NCI-H128 (cell line): ENCODE results near the gene GET4.
"Not testable (repeated sequence)": the region's sequence is repeated elsewhere in the genome, so short reads cannot be mapped to it uniquely, and the experiment has no call there.

ENCODE experiments used
- DNase-seq: peaks from one replicate; lab custom pipeline; 2025; ENCODE audit not compliant: unreplicated experiment; lab: John Stamatoyannopoulos, UW

Gene GET4

DNA sequence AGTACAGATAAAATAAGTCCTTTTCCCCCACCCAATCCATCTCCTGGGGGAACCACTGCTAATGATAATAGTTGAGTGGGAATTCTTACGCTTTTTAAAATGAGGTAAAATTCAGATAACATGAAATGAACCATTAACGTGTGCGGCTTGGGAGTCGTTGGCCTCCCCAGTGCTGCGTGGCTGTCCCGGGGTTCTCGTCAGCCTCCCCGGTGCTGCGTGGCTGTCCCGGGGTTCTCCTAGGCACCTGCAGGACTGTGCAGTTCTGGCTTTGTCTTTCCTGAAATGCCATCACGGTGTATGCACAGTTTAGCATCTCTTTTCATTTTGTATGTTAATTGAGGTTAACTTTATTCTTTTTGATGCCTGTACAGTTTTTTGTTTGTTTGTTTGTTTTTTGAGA, 30.6 kb upstream of the GET4 start:
- DNase-seq = no peak

DNA sequence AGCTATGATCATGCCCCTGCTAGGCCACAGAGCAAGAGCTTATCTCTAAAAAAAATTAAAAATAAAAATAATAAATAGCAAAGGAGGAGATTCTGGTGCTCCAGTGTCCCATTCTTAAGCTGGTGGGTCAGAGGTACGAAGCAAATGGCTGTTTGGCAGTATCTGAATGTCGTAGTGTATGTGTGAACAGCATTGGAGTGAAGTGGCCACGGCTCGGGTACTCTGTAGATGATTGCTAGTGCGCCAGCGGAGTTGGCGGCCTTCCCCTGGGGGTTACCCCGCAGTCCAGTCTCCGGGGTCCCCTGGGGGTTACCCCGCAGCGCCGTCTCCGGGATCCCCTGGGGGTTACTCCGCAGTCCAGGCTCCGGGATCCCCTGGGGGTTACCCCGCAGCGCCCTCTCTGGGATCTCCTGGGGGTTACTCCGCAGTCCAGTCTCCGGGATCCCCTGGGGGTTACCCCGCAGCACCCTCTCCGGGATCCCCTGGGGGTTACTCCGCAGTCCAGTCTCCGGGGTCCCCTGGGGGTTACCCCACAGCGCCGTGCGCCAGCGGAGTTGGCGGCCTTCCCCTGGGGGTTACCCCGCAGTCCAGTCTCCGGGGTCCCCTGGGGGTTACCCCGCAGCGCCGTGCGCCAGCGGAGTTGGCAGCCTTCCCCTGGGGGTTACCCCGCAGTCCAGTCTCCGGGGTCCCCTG, 29.2 kb upstream of the GET4 start:
- not testable (repeated sequence) for DNase-seq

DNA sequence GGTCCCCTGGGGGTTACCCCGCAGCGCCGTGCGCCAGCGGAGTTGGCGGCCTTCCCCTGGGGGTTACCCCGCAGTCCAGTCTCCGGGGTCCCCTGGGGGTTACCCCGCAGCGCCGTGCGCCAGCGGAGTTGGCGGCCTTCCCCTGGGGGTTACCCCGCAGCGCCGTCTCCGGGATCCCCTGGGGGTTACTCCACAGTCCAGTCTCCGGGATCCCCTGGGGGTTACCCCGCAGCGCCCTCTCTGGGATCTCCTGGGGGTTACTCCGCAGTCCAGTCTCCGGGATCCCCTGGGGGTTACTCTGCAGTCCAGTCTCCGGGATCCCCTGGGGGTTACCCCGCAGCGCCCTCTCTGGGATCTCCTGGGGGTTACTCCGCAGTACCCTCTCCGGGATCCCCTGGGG, 28.6 kb upstream of the GET4 start:
- DNase-seq = not testable (repeated sequence)

- DNase-seq = no peak
Observed at GRCh38 chr7:849145-849544, 27.2 kb upstream of the GET4 start.

DNA sequence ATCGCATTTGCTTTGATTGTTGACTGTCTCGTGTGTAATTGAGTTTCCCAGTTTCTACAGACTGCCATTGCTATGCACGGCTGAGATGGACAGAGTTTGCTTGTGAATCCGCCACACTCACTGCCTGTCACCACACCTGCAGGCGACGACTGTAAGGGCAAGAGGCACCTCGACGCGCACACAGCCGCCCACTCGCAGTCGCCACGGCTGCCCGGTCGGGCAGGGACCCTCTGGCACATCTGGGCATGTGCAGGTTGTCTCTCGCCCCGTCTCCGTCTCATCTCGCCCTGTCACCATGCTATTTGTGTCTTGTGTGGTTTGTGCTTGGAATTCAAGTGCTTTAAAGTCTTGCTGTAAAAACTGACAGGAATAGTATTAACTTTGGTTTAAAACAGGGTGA, 26.6 kb upstream of the GET4 start:
- DNase-seq = no peak

DNA sequence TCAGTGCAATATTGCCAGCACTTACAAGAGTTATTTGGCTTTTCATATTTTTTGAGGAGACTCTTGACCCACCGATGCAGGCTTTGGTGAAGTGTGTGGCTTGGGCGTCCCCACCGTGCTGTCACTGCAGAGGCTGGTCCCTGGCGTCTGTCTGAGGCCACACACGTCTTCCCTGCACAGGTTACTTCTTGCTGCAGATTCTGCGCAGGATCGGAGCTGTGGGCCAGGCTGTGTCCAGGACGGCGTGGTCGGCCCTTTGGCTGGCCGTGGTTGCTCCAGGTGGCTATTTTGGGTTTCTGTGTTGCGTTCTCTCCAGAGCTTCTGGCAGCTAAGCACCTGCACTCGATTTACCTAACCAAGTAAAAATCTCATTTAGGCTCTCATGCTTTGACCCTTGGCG, 25.1 kb upstream of the GET4 start:
- DNase-seq = no peak

DNA sequence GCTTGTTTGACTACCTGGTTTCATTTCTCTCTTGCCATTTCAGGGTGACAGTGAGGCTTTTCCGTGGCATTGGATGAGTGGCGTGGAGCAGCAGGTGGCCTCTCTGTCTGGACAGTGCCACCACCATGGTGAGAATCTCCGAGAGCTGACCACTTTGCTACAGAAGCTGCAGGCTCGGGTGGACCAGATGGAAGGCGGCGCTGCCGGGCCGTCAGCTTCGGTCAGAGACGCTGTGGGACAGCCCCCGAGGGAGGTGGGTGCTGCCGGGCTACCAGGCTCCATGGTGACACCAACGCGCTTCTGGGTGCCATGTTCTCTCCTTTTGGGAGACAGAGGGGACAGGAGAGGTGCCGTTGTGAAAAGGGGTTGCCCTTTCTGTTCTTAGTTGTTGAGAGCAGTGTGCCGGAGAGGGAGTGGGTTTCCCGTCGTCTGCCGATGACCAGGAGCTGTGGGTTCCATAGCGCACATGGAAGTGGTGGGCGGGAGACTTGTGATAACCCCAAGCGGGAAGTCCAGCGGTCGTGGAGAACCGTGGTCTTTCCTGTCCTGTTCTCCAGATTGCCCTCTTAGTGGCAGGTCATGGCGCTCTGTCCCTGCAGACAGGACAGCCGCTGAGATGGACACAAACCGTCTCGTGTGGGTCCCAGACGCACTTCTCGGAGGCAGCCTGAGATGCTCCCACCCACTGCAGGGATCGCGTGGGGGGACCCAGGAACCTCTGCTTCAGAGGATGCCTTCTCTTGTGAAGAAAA, 22.8 kb upstream of the GET4 start:
- DNase-seq = no peak

DNA sequence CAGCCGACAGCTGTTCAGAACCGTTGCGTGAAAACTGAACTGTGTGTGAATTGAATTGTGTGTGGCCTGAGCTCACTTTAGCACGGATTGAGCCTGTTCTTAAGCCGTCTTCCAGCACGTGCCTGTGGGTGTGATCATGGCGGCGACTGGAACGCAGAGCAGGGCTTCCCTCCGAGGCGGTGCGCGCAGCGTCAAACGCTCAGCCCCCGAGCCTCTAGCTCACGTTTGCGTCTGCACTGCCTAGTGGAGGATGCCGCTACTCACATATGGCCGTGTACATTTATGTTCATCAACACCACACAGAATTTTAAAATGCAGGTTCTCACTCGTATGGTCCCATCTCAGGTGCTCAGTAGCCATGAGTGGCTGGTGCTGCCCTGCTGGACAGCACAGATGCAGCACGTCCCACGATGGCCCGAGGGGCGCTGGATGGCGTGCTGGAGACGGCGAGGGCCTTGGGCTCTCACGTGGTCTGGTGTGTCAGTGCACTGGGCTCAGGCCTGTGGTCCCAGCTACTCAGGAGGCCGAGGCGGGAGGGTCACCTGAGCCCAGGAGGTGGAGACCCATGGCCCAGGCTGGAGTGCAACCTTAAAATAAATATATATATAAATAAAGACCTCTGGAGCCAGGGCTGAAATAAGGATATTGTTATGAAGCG, 22.1 kb upstream of the GET4 start:
- no peak for DNase-seq

DNA sequence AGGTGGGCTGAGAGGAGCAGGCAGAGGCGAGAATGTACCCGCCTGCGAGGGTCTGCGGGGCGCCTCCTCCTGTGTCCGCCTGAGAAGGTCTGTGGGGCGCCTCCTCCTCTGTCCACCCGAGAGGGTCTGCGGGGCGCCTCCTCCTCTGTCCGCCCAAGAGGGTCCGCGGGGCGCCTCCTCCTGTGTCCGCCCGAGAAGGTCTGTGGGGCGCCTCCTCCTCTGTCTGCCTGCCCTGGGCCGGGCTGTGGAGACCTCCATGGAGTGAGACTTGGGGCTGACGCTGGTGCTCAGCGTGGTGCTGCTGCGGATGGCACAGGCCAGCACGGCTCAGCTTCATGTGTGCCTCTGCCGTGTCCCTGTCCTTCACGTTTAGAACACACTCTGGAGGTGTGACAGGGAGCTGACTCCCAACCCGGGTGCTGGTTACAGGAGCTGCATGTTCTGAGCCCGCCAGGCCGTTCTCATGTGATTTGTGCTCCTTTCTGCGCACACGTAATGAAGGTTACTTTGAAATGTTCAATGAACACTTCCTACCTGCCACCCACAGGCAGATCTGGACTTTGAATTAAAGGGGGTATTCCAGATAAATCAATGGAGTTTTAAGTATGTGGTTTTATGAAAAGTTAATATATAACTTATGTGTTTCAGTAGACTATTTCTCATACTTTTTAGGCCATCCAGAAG, 20.5 kb upstream of the GET4 start:
- DNase-seq = no peak

DNA sequence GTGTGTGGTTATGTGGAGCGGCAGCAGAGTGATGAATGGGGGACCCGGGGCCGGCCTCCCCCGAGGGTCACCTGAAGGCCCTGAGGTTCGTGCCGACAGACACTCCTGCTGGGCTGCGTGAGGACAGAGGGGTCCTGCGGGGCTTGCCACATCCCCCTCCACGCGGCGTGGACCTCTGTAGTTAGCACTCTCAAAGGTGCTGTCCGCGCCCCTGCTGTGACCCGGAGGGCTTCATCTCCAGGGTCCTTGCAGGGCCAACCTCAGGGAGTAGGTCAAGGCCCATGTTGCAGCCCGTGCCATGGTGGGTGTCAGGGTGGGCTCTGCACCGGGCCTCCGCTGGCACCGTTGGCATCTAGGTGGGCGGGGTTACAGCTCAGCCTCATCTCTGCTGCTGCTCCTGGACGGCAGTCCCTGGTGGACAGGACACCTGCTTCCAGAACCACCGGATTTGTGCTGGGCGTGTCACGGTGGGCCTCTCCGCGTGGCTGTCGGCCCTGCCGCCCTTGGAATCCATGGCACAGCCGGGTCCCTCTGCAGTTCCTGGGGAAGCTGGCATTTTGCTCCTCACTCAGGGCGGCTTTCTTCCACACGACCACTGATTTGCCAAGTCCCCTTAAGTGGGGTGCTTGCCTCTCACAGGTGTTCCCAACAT, 19.8 kb upstream of the GET4 start:
- no peak for DNase-seq

DNA sequence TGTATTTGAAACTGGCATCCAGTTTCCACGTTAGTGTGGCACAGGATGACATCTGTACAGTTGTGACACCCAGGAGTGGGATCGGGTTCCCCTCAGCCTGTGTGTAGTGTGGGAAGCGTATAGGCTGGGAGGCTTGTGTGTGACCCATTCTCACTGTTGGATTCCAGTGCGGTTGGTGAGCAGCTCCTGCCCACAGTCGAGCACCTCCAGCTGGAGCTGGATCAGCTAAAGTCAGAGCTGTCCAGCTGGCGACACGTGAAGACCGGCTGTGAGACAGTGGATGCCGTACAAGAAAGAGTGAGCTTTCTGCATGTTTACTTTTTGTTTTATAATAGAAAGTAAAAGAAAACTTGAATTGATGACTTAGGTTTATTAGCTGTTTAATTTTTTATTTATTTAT, 18.7 kb upstream of the GET4 start:
- DNase-seq = no peak

DNA sequence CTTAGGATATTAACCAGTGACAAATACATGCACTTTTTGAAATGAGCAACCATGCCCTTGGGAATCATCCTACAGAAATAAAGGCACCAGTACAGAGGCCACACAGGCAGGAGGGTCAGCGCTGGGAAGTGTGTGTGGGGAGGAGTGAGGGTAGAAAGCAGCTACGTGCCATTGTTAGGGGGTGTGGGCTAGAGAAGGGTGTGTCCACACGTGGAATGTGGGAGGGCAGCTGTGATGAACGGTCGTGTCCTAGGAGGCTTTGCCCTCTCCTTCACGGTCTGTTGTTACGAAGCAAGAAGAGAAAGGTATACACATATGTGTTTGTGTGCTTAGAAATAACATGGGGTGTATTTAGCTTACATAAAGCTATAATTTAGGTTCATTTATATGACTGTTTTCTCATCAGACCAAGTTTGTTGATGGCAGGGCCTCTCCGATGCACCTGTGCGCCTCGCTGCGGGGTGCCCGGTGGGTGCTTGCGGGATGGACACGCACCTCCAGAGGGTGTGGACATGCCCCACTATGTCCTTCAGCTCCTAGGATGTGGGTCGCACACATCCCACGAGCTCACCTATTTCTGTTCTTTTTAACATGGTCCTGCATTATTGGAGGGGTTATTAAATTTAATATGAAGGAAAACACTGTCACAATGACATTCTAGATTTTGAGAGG, 16.9 kb upstream of the GET4 start:
- DNase-seq = no peak

GRCh38 chr7:860149-860548, 16.2 kb upstream of the GET4 start:
- no peak for DNase-seq

GRCh38 chr7:861222-861621, 15.1 kb upstream of the GET4 start:
- no peak for DNase-seq

DNA sequence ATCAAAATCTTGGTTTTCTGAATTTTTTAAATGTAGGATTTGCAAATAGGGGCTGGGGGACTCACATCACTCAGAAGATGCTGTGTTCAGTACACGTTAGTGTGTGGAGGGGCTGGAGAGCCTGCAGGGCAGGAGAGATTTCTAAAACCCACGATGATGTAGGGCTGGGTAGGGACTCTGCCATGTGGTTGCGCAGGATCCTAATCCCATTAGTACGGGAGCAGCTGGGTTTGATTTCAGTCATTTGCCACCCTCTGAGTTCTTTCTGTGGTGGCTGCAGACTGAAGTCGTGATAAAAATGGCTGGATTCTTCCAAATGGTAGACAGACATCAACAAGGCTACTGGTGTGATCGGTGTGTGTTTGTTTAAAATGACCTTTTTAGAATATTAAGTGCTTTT, 14.2 kb upstream of the GET4 start:
- DNase-seq = no peak

GRCh38 chr7:863106-863505, 13.2 kb upstream of the GET4 start:
- no peak for DNase-seq

DNA sequence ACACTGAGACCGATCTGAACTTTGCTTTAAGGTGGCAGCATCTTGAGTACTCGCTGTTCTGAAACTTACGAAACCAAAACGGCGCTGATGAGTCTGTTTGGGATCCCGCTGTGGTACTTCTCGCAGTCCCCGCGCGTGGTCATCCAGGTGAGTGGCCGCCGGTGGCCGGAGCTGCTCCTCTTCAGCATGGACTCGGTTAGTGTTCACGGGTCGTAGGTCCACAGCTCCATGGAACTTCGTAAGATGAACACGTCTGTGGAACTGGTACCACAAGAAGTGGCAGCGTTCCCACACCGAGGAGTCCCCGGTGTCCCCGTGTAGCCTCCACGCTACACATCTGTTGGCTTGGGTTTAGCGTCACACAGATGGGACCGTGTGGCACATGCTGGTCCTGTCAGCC, 10.4 kb upstream of the GET4 start:
- no peak for DNase-seq

GRCh38 chr7:867001-867405, 9.4 kb upstream of the GET4 start:
- DNase-seq = no peak

- no peak for DNase-seq
Observed at GRCh38 chr7:867406-868188, 8.8 kb upstream of the GET4 start.

GRCh38 chr7:868189-868486, 8.2 kb upstream of the GET4 start:
- DNase-seq = no peak
